Esophagus squamous epithelium (tissue), 5 donors: Measurements from ENCODE around the gene ANKRD44. TPM values are rescaled to one million over a fixed set of nuclear protein-coding genes. Genes with fewer than 3 reads are reported as not detected.

Experiments
- DNase-seq: peaks from one replicate; lab custom pipeline; 2025; lab: John Stamatoyannopoulos, UW
- H3K27ac ChIP-seq, 4 donors: fragments of 200-600 bp; sonication (generic); one replicate each; pipeline ENCODE4 v1.5.1; 2016 to 2019; ENCODE audit warnings: mild to moderate bottlenecking in 1 of 4
- H3K27me3 ChIP-seq, 4 donors: fragments of 200-600 bp; sonication (generic); 1 replicate in 3 of 4; 2 replicates in 1 of 4; pipeline versions ENCODE4 v1.5.1 to v1.6.0; 2017 to 2021; ENCODE audit warnings: antibody characterized with exemption in 1 of 4
- H3K36me3 ChIP-seq, 3 donors: fragments of 200-600 bp; sonication (generic); one replicate each; pipeline ENCODE4 v1.5.1; 2016 to 2019
- H3K4me1 ChIP-seq, 3 donors: fragments of 200-600 bp; sonication (generic); one replicate each; pipeline ENCODE4 v1.5.1; 2017 to 2019
- H3K4me3 ChIP-seq, 4 donors: fragments of 200-600 bp; sonication (generic); 1 replicate in 3 of 4; 2 replicates in 1 of 4; pipeline ENCODE4 v1.5.1; 2016 to 2019; ENCODE audit warnings: mild to moderate bottlenecking in 2 of 4, moderate library complexity in 1 of 4
- H3K9me3 ChIP-seq, 3 donors: fragments of 200-600 bp; sonication (generic); one replicate each; pipeline ENCODE4 v1.5.1; 2016 to 2019
- CTCF ChIP-seq, 6 experiments: fragments of 450-650 bp in 4 of 6; fragments of 200-600 bp in 2 of 6; sonication (generic) in 2 of 6; IDR thresholded peaks; one replicate each; pipeline ENCODE4 v1.5.1; 2016 to 2019; ENCODE audit warnings: antibody characterized with exemption in 6 of 6, mild to moderate bottlenecking in 4 of 6, moderate library complexity in 4 of 6
- POLR2A ChIP-seq, 4 donors: fragments of 450-650 bp; IDR thresholded peaks; one replicate each; pipeline ENCODE4 v1.6.1; 2017; ENCODE audit warnings: antibody characterized with exemption in 4 of 4, mild to moderate bottlenecking in 4 of 4, moderate library complexity in 3 of 4
- WGBS, 2 donors: methylation state at CpG; one replicate each; pipeline ENCODE4 v1.1.5; 2018; 5-methylcytosine and 5-hydroxymethylcytosine counted together
- intact Hi-C: fragments of 100-400 bp; cut with DNase I; formaldehyde crosslinking; loops from one replicate; pipeline ENCODE4 v1.15.0; 2022
- total RNA-seq, 4 donors: library from RNA; depleted of rRNA; stranded (reverse); fragments of >200 nt; gene quantifications; one replicate each; pipeline ENCODE4 v1.1.0, GENCODE V29; 2016
- donor health status: DM: yes; HTN: yes; CAD: no.

ANKRD44 gene
- total RNA-seq, 4 donors from 2014 or later, result 4.5 to 54.0 (median 11.4) TPM

- no peak overlapping the region for H3K4me3 ChIP-seq
- TF ChIP-seq CTCF (IDR thresholded peaks at IDR 0.05) (no peak), POLR2A (IDR thresholded peaks at IDR 0.05) (no peak)
- DNase-seq, result no peak
- no peaks in the 10 kb centered on the region for H3K9me3 ChIP-seq
- 71 to 83% methylated on average over 4 of the region's 4 CpGs for WGBS, 2 donors
- H3K27ac ChIP-seq, result no peak overlapping the region
- no peaks in the 10 kb centered on the region for H3K36me3 ChIP-seq
- intact Hi-C loops, result no loop called here
- no peaks in the 10 kb centered on the region for H3K27me3 ChIP-seq
- H3K4me1 ChIP-seq, result peaks cover 0 to 3% (median 0%) of the 10 kb centered on the region in 3 donors
Observed at GRCh38 chr2:197131558-197131855, 179.1 kb downstream of the ANKRD44 start.

- Histone ChIP-seq H3K4me3 (no peak overlapping the region), H3K9me3 (no peaks in the 10 kb centered on the region), H3K27ac (no peak overlapping the region), H3K4me1 (peaks cover 0 to 3% (median 0%) of the 10 kb centered on the region in 3 donors), H3K27me3 (no peaks in the 10 kb centered on the region), H3K36me3 (peaks cover 0 to 5% (median 0%) of the 10 kb centered on the region in 3 donors)
- 56 to 72% methylated on average over 6 of the region's 6 CpGs for WGBS, 2 donors
- intact Hi-C loops, result no loop called here
- DNase-seq, result no peak
- TF ChIP-seq CTCF (IDR thresholded peaks at IDR 0.05), result no peak
Observed at GRCh38 chr2:197130318-197130717, 180.3 kb downstream of the ANKRD44 start.

GRCh38 chr2:197128897-197129296, 181.7 kb downstream of the ANKRD44 start:
- peaks cover 0 to 12% (median 0%) of the 10 kb centered on the region in 3 donors for H3K36me3 ChIP-seq
- H3K27me3 ChIP-seq, result no peaks in the 10 kb centered on the region
- WGBS, 2 donors, result 92 to 100% methylated on average over 2 to 5 of the region's 5 CpGs
- H3K4me3 ChIP-seq, result no peak overlapping the region
- H3K27ac ChIP-seq, result no peak overlapping the region
- intact Hi-C loops, result no loop called here
- no peak for TF ChIP-seq CTCF (IDR thresholded peaks at IDR 0.05)
- TF ChIP-seq POLR2A (IDR thresholded peaks at IDR 0.05), result no peak
- no peaks in the 10 kb centered on the region for H3K9me3 ChIP-seq
- no peak for DNase-seq
- peaks cover 0 to 3% (median 0%) of the 10 kb centered on the region in 3 donors for H3K4me1 ChIP-seq

GRCh38 chr2:197128126-197128525, 182.5 kb downstream of the ANKRD44 start:
- Histone ChIP-seq H3K36me3 (peaks cover 0 to 12% (median 0%) of the 10 kb centered on the region in 3 donors), H3K9me3 (no peaks in the 10 kb centered on the region), H3K4me3 (no peak overlapping the region), H3K27ac (no peak overlapping the region), H3K27me3 (no peaks in the 10 kb centered on the region), H3K4me1 (peaks cover 0 to 3% (median 0%) of the 10 kb centered on the region in 3 donors)
- whole genome bisulfite sequencing, 2 donors, result 79 to 88% methylated on average over 1 of the region's 1 CpG
- intact Hi-C loops, result no loop called here
- DNase-seq, result no peak
- TF ChIP-seq POLR2A (IDR thresholded peaks at IDR 0.05) (no peak), CTCF (IDR thresholded peaks at IDR 0.05) (no peak)

GRCh38 chr2:197126630-197127352, 183.8 kb downstream of the ANKRD44 start:
- no peak for DNase-seq
- intact Hi-C loops, result no loop called here
- no peaks in the 10 kb centered on the region for H3K27me3 ChIP-seq
- peaks cover 0 to 3% (median 0%) of the 10 kb centered on the region in 3 donors for H3K4me1 ChIP-seq
- H3K36me3 ChIP-seq, result peaks cover 0 to 12% (median 0%) of the 10 kb centered on the region in 3 donors
- no peaks in the 10 kb centered on the region for H3K9me3 ChIP-seq
- no peak overlapping the region for H3K4me3 ChIP-seq
- H3K27ac ChIP-seq, result no peak overlapping the region
- no peak for TF ChIP-seq CTCF (IDR thresholded peaks at IDR 0.05)
- TF ChIP-seq POLR2A (IDR thresholded peaks at IDR 0.05), result no peak
- 91 to 94% methylated on average over 6 to 7 of the region's 7 CpGs for WGBS, 2 donors
